Bronchial epithelial cell (primary cell): ENCODE measurements around the gene GHRHR. TPM values are rescaled to one million over a fixed set of nuclear protein-coding genes. Genes with fewer than 3 reads are reported as not detected.

Experiments used
- DNase-seq: peaks from one replicate; pipeline ENCODE4 v3.0.0-alpha.2; 2010; ENCODE audit warnings: low read depth
- FAIRE-seq: peaks from 2 replicates; lab custom pipeline; 2011; peaks lifted over from hg19 to GRCh38; lab: Jason Lieb, UNC
- H3K27me3 ChIP-seq: 2 replicates; pipeline ENCODE4 v1.5.1; 2011; ENCODE audit warnings: low read length; ENCODE audit not compliant: control insufficient read depth, insufficient read depth
- H3K36me3 ChIP-seq: 2 replicates; pipeline ENCODE4 v1.5.1; 2011; ENCODE audit warnings: low read length; ENCODE audit not compliant: control insufficient read depth, insufficient read depth
- H3K4me3 ChIP-seq: 2 replicates; pipeline ENCODE4 v1.5.1; 2011; ENCODE audit warnings: mild to moderate bottlenecking, low read depth, low read length, control low read depth
- CTCF ChIP-seq: IDR thresholded peaks from 2 replicates; pipeline ENCODE4 v1.5.1; 2011; ENCODE audit warnings: mild to moderate bottlenecking, moderate library complexity, low read length, control low read depth, inconsistent platforms; ENCODE audit not compliant: insufficient read depth, severe bottlenecking
- total RNA-seq: library from RNA; depleted of rRNA; stranded (reverse); fragments of >200 nt; gene quantifications from 2 replicates; pipeline ENCODE4 v1.2.1, GENCODE V29; 2014

The GHRHR gene
- total RNA-seq, 1 donor from 2014 or later = not detected

GRCh38 chr7:30970074-30970473 is 6.3 kb downstream of the GHRHR start:
- H3K4me3 ChIP-seq = no peak overlapping the region
- DNase-seq = no peak
- TF ChIP-seq CTCF = no peak
- H3K36me3 ChIP-seq = no peaks in the 10 kb centered on the region
- H3K27me3 ChIP-seq = peaks cover 2% of the 10 kb centered on the region
- FAIRE-seq = no peak

GRCh38 chr7:30970594-30971094 is 6.9 kb downstream of the GHRHR start:
- Histone ChIP-seq H3K36me3 (no peaks in the 10 kb centered on the region), H3K27me3 (peaks cover 2% of the 10 kb centered on the region), H3K4me3 (no peak overlapping the region)
- TF ChIP-seq CTCF = no peak
- DNase-seq = no peak
- no peak for FAIRE-seq

GRCh38 chr7:30971440-30971839 is 7.7 kb downstream of the GHRHR start:
- TF ChIP-seq CTCF = no peak
- DNase-seq (no peak), FAIRE-seq (no peak)
- Histone ChIP-seq H3K36me3 (no peaks in the 10 kb centered on the region), H3K4me3 (no peak overlapping the region), H3K27me3 (peaks cover 2% of the 10 kb centered on the region)

GRCh38 chr7:30971840-30972563 is 8.2 kb downstream of the GHRHR start:
- no peak for TF ChIP-seq CTCF
- DNase-seq = no peak
- H3K27me3 ChIP-seq = peaks cover 3% of the 10 kb centered on the region
- no peak overlapping the region for H3K4me3 ChIP-seq
- H3K36me3 ChIP-seq = no peaks in the 10 kb centered on the region
- FAIRE-seq = no peak

GRCh38 chr7:30973292-30973691 is 9.5 kb downstream of the GHRHR start:
- no peak overlapping the region for H3K4me3 ChIP-seq
- no peak for TF ChIP-seq CTCF
- DNase-seq = no peak
- H3K36me3 ChIP-seq = no peaks in the 10 kb centered on the region
- H3K27me3 ChIP-seq = peaks cover 6% of the 10 kb centered on the region
- FAIRE-seq = no peak
